Endothelial cell of umbilical vein (primary cell): ENCODE results near the gene TSGA10IP.

ENCODE experiments used
- EZH2 ChIP-seq: IDR thresholded peaks from 2 replicates; pipeline ENCODE4 v1.6.1; 2012; ENCODE audit warnings: borderline replicate concordance, low read depth, mild to moderate bottlenecking, moderate library complexity, low read length, inconsistent platforms; ENCODE audit not compliant: severe bottlenecking
- FOS ChIP-seq: IDR thresholded peaks from 2 replicates; pipeline ENCODE4 v1.6.1; 2011; ENCODE audit warnings: mild to moderate bottlenecking, low read length, moderate library complexity, borderline replicate concordance; ENCODE audit not compliant: insufficient read depth
- GATA2 ChIP-seq: IDR thresholded peaks from 2 replicates; pipeline ENCODE4 v1.7.0; 2011; ENCODE audit warnings: low read depth, mild to moderate bottlenecking, moderate library complexity, mixed read lengths, low read length; ENCODE audit not compliant: insufficient read length, insufficient read depth
- JUN ChIP-seq: IDR thresholded peaks from 2 replicates; pipeline ENCODE4 v1.6.1; 2011; ENCODE audit warnings: borderline replicate concordance, low read depth; ENCODE audit not compliant: insufficient read length, insufficient read depth
- MYC ChIP-seq: IDR thresholded peaks from one replicate; pipeline ENCODE4 v1.6.1; 2011; ENCODE audit warnings: mild to moderate bottlenecking, low read depth, low read length
- POLR2A ChIP-seq: IDR thresholded peaks from 2 replicates; pipeline ENCODE4 v1.6.1; 2012; ENCODE audit warnings: low read depth, mild to moderate bottlenecking, control low read depth, low read length
- POLR2AphosphoS5 ChIP-seq: IDR thresholded peaks from 2 replicates; pipeline ENCODE4 v1.6.1; 2012; ENCODE audit warnings: low read depth, mild to moderate bottlenecking, control low read depth, low read length, moderate library complexity; ENCODE audit not compliant: insufficient read depth
- TF ChIP-seq, protein P1 (sequence below), 2 donors: IDR thresholded peaks; 1 replicate in 1 of 2; 2 replicates in 1 of 2; pipeline ENCODE4 v1.5.1; 2011; ENCODE audit warnings: low read length in 2 of 2, mild to moderate bottlenecking in 2 of 2, moderate library complexity in 2 of 2, control low read depth in 1 of 2, inconsistent platforms in 1 of 2, low read depth in 1 of 2; ENCODE audit not compliant: insufficient read depth in 1 of 2; ENCODE audit errors: extremely low read depth in 1 of 2
- TF ChIP-seq, protein P2 (sequence below): IDR thresholded peaks from 2 replicates; pipeline ENCODE4 v1.6.1; 2011; ENCODE audit not compliant: insufficient read depth, insufficient read length

DNA sequence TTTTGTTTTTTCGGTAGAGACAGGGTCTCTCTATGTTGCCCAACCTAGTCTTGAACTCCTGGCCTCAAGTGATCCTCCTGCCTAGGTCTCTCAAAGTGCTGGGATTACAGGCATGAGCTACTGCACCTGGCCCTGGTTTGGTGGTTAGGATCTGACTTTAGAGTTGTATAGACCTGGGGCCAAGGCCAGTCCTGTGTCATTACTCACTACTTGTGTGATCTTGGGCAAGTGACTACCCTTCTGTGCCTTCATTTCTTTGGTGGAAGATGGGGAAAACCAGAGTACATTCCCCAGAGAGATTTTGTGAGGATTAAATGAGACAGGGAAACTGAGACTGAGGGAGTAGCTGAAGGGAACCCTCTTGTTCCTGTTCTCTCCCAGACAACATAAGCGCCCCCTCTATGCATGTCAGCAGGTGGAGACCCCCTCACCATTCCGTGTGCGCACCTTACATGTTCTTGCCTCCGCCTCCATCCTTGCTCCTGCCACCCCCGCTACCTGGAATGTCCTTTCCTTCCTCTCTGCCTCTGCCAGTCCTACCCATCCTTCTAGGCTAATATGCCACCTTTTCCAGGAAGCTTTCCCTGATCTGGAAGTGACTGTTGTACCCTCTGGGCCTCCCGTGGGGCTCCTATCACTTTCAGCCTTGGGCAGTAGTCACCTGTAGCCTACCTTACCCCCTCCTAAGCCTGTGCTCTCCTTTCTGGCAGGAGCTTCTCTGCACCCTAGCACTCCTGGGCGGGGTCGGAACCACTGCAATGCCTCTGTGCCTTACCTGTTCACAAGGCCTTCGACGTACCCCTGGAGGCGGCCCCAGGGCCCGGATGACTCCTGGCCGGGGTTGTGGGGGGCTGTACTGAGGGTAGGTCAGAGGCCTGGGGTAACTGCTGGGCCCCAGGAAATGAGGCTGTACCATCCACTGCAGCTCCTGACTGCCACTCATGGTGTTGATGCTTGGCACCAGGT lies 49.0 kb upstream of the TSGA10IP start:
- TF ChIP-seq, protein P1, sequence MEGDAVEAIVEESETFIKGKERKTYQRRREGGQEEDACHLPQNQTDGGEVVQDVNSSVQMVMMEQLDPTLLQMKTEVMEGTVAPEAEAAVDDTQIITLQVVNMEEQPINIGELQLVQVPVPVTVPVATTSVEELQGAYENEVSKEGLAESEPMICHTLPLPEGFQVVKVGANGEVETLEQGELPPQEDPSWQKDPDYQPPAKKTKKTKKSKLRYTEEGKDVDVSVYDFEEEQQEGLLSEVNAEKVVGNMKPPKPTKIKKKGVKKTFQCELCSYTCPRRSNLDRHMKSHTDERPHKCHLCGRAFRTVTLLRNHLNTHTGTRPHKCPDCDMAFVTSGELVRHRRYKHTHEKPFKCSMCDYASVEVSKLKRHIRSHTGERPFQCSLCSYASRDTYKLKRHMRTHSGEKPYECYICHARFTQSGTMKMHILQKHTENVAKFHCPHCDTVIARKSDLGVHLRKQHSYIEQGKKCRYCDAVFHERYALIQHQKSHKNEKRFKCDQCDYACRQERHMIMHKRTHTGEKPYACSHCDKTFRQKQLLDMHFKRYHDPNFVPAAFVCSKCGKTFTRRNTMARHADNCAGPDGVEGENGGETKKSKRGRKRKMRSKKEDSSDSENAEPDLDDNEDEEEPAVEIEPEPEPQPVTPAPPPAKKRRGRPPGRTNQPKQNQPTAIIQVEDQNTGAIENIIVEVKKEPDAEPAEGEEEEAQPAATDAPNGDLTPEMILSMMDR (IDR thresholded peaks at IDR 0.05; ENCODE audit: extremely low read depth in 1 of 2, insufficient read depth in 1 of 2, low read depth in 1 of 2, low read length in 2 of 2), result no peak
- TF ChIP-seq POLR2AphosphoS5, result no peak
- TF ChIP-seq EZH2, result no peak
- TF ChIP-seq JUN, result no peak
- peak; percentile 3 for TF ChIP-seq POLR2A
- TF ChIP-seq FOS, result no peak
- TF ChIP-seq, protein P2, sequence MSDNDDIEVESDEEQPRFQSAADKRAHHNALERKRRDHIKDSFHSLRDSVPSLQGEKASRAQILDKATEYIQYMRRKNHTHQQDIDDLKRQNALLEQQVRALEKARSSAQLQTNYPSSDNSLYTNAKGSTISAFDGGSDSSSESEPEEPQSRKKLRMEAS, result no peak
- no peak for TF ChIP-seq MYC
- no peak for TF ChIP-seq GATA2
